A549 treated with CpdA at 1 μM for 4 hours (cell line): ENCODE measurements around the gene PDPN. TPM values are rescaled to one million over a fixed set of nuclear protein-coding genes. Genes with fewer than 3 reads are reported as not detected.

Experiments used
- total RNA-seq: library from RNA; stranded (reverse); fragments of 200-300 nt; extraction: Qiagen RNA extraction; gene quantifications from 5 replicates; pipeline ENCODE4 v1.2.3, GENCODE V29; 2022; ENCODE audit warnings: low read depth

PDPN gene, protein sequence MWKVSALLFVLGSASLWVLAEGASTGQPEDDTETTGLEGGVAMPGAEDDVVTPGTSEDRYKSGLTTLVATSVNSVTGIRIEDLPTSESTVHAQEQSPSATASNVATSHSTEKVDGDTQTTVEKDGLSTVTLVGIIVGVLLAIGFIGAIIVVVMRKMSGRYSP
- not detected in 5 replicates for total RNA-seq

GRCh38 chr1:13583595-13583965 lies at the start of gene PDPN:
TSS of gene PDPN (plus strand) at chr1:13583832. CDS start at chr1:13584034, 202 bp downstream.

Other genes with a start within 250 kb of the PDPN start
- gene PRAMEF14, start 236.7 kb upstream of the PDPN start, total RNA-seq, result not detected in 5 replicates
- not detected in 5 replicates for gene PRAMEF19, start 211.9 kb upstream of the PDPN start, total RNA-seq
- gene PRAMEF17, start 194.2 kb upstream of the PDPN start, total RNA-seq, result not detected in 5 replicates
- not detected in 5 replicates for gene PRAMEF20, start 173.4 kb upstream of the PDPN start, total RNA-seq
- gene LRRC38, start 69.8 kb upstream of the PDPN start, total RNA-seq, result not detected in 5 replicates
- gene PRDM2, start 116.4 kb downstream of the PDPN start, total RNA-seq, result 6.9 to 9.6 TPM (median 7.9 TPM) in 5 replicates